Osteoblast (primary cell): Measurements from ENCODE around the gene KLF15. TPM values are rescaled to one million over a fixed set of nuclear protein-coding genes. Genes with fewer than 3 reads are reported as not detected.

ENCODE experiments used
- DNase-seq: peaks from one replicate; pipeline ENCODE4 v3.0.0; 2011; ENCODE audit warnings: low spot score, mixed read lengths; ENCODE audit not compliant: insufficient read length; ENCODE audit errors: missing footprints
- H2AFZ ChIP-seq: 2 replicates; pipeline ENCODE4 v1.6.0; 2011; ENCODE audit warnings: mild to moderate bottlenecking, low read length
- H3K27ac ChIP-seq: 2 replicates; pipeline ENCODE4 v1.5.1; 2011; ENCODE audit warnings: mild to moderate bottlenecking, low read depth, low read length, moderate library complexity
- H3K27me3 ChIP-seq: 2 replicates; pipeline ENCODE4 v1.6.0; 2012; ENCODE audit warnings: mild to moderate bottlenecking, control low read depth, inconsistent platforms, low read length, moderate library complexity; ENCODE audit not compliant: insufficient read depth
- H3K36me3 ChIP-seq: 2 replicates; pipeline ENCODE4 v1.5.1; 2011; ENCODE audit warnings: mild to moderate bottlenecking, low read length, control low read depth, moderate library complexity; ENCODE audit not compliant: insufficient read depth
- H3K4me1 ChIP-seq: 2 replicates; pipeline ENCODE4 v1.5.1; 2011; ENCODE audit warnings: mild to moderate bottlenecking, low read length, control low read depth, moderate library complexity; ENCODE audit not compliant: insufficient read depth
- H3K4me2 ChIP-seq: 2 replicates; pipeline ENCODE4 v1.6.0; 2011; ENCODE audit warnings: mild to moderate bottlenecking, low read length; ENCODE audit not compliant: insufficient read depth
- H3K4me3 ChIP-seq: fragments of 200-600 bp; sonication (generic); 3 replicates; pipeline ENCODE4 v1.5.1; 2012; ENCODE audit warnings: mild to moderate bottlenecking, low read length, inconsistent platforms; ENCODE audit not compliant: insufficient read depth
- H3K79me2 ChIP-seq: 2 replicates; pipeline ENCODE4 v1.6.0; 2012; ENCODE audit warnings: mild to moderate bottlenecking, low read length, control low read depth, inconsistent platforms; ENCODE audit not compliant: insufficient read depth
- H3K9me3 ChIP-seq: 2 replicates; pipeline ENCODE4 v1.5.1; 2011; ENCODE audit warnings: low read depth, low read length, control low read depth
- H4K20me1 ChIP-seq: 2 replicates; pipeline ENCODE4 v1.6.0; 2012; ENCODE audit warnings: mild to moderate bottlenecking, low read length, control low read depth; ENCODE audit not compliant: insufficient read depth
- CTCF ChIP-seq: IDR thresholded peaks from 2 replicates; pipeline ENCODE4 v1.5.1; 2011; ENCODE audit warnings: mild to moderate bottlenecking, low read depth, low read length, moderate library complexity; ENCODE audit errors: extremely low read depth
- total RNA-seq: library from RNA; depleted of rRNA; stranded (reverse); fragments of >200 nt; gene quantifications from 2 replicates; pipeline ENCODE4 v1.2.3, GENCODE V29; 2012

KLF15 gene
- total RNA-seq, 1 donor, result 4.3 TPM

- Histone ChIP-seq H2AFZ (no peak overlapping the region), H3K4me2 (no peak overlapping the region), H3K9me3 (peaks cover 4% of the 10 kb centered on the region), H3K36me3 (no peaks in the 10 kb centered on the region), H3K4me3 (no peak overlapping the region), H3K4me1 (no peaks in the 10 kb centered on the region), H3K27ac (no peak overlapping the region), H4K20me1 (no peaks in the 10 kb centered on the region), H3K79me2 (no peaks in the 10 kb centered on the region), H3K27me3 (no peaks in the 10 kb centered on the region)
- no peak for DNase-seq
- TF ChIP-seq CTCF, result no peak
Measured at GRCh38 chr3:126329927-126330725, 27.1 kb downstream of the KLF15 start.

DNA sequence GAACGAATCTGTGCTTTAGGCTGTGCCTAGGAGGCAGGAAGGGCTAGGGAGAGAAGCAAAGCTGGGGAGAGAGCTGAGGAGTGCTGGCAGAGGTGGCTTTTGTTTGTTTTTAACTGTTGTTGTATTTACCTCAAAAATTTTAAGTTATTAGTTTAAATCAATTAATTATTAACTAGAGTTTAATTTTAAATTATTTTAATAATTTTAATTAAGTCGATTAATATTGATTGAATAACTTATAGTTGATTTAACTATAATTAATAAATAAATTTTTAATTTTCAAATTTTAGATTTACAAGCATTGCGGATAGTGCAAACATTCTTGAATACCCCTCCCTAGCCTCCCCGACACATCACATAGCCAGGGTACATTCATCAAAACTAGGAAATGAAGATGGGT, 30.6 kb downstream of the KLF15 start:
- H3K36me3 ChIP-seq, result no peaks in the 10 kb centered on the region
- H3K27ac ChIP-seq, result no peak overlapping the region
- no peak for DNase-seq
- no peak overlapping the region for H3K4me2 ChIP-seq
- H3K4me1 ChIP-seq, result no peaks in the 10 kb centered on the region
- no peak overlapping the region for H2AFZ ChIP-seq
- H3K79me2 ChIP-seq, result no peaks in the 10 kb centered on the region
- TF ChIP-seq CTCF, result no peak
- peaks cover 4% of the 10 kb centered on the region for H3K9me3 ChIP-seq
- H3K4me3 ChIP-seq, result no peak overlapping the region
- H4K20me1 ChIP-seq, result no peaks in the 10 kb centered on the region
- H3K27me3 ChIP-seq, result no peaks in the 10 kb centered on the region

GRCh38 chr3:126322181-126322967, 34.8 kb downstream of the KLF15 start:
- H4K20me1 ChIP-seq, result no peaks in the 10 kb centered on the region
- H3K9me3 ChIP-seq, result no peaks in the 10 kb centered on the region
- no peak for TF ChIP-seq CTCF
- H3K4me1 ChIP-seq, result no peaks in the 10 kb centered on the region
- H3K4me2 ChIP-seq, result no peak overlapping the region
- no peak overlapping the region for H3K4me3 ChIP-seq
- no peaks in the 10 kb centered on the region for H3K79me2 ChIP-seq
- H3K27ac ChIP-seq, result no peak overlapping the region
- peaks cover 3% of the 10 kb centered on the region for H3K27me3 ChIP-seq
- no peak for DNase-seq
- no peak overlapping the region for H2AFZ ChIP-seq
- no peaks in the 10 kb centered on the region for H3K36me3 ChIP-seq

GRCh38 chr3:126321490-126321889, 35.7 kb downstream of the KLF15 start:
- DNase-seq, result no peak
- no peak overlapping the region for H3K27ac ChIP-seq

More at GRCh38 chr3:126321490-126321889, 35.7 kb downstream of the KLF15 start:
- H3K4me2 ChIP-seq, result no peak overlapping the region
- no peak overlapping the region for H2AFZ ChIP-seq
- H3K4me1 ChIP-seq, result no peaks in the 10 kb centered on the region
- no peaks in the 10 kb centered on the region for H3K79me2 ChIP-seq
- H3K4me3 ChIP-seq, result no peak overlapping the region
- H3K9me3 ChIP-seq, result no peaks in the 10 kb centered on the region
- H3K36me3 ChIP-seq, result no peaks in the 10 kb centered on the region
- TF ChIP-seq CTCF, result no peak
- no peaks in the 10 kb centered on the region for H4K20me1 ChIP-seq
- H3K27me3 ChIP-seq, result peaks cover 3% of the 10 kb centered on the region
